Stomach (tissue), 9 donors: ENCODE data around the gene C3orf70. TPM values are rescaled to one million over a fixed set of nuclear protein-coding genes. Genes with fewer than 3 reads are reported as not detected.
A peak's percentile ranks its signal among the peaks of the same experiment; 100 is the strongest.

Experiments
- DNase-seq, 2 donors: peaks; one replicate each; pipeline versions ENCODE4 v3.0.0 to v3.0.0-alpha.2; 2013 to 2019
- H3K27ac ChIP-seq, 5 donors: fragments of 200-600 bp in 4 of 5; sonication (generic) in 4 of 5; one replicate each; pipeline ENCODE4 v1.5.1; 2013 to 2019; ENCODE audit warnings: mild to moderate bottlenecking in 1 of 5, moderate library complexity in 1 of 5
- H3K27me3 ChIP-seq, 3 donors: fragments of 200-600 bp; sonication (generic); one replicate each; pipeline ENCODE4 v1.5.1; 2017 to 2019; ENCODE audit warnings: mixed run types in 1 of 3
- H3K36me3 ChIP-seq, 4 donors: fragments of 200-600 bp; sonication (generic); 1 replicate in 3 of 4; 2 replicates in 1 of 4; pipeline ENCODE4 v1.5.1; 2016 to 2019
- H3K4me1 ChIP-seq, 4 donors: fragments of 200-600 bp; sonication (generic); one replicate each; pipeline ENCODE4 v1.5.1; 2016 to 2019
- H3K4me3 ChIP-seq, 4 donors: fragments of 200-600 bp; sonication (generic) in 3 of 4; one replicate each; pipeline ENCODE4 v1.5.1; 2016 to 2019; ENCODE audit warnings: mild to moderate bottlenecking in 1 of 4
- H3K9me3 ChIP-seq, 4 donors: fragments of 200-600 bp; sonication (generic); one replicate each; pipeline ENCODE4 v1.5.1; 2016 to 2019
- CTCF ChIP-seq, 7 experiments: fragments of 450-650 bp in 4 of 7; fragments of 200-600 bp in 3 of 7; sonication (generic) in 3 of 7; IDR thresholded peaks; one replicate each; pipeline ENCODE4 v1.5.1; 2016 to 2019; ENCODE audit warnings: antibody characterized with exemption in 7 of 7, control low read depth in 2 of 7, mild to moderate bottlenecking in 1 of 7
- EP300 ChIP-seq: sonication (generic); formaldehyde crosslinking; IDR thresholded peaks from one replicate; pipeline ENCODE4 v1.6.1; 2017; ENCODE audit warnings: antibody characterized with exemption
- POLR2A ChIP-seq, 4 donors: fragments of 450-650 bp; IDR thresholded peaks; one replicate each; pipeline ENCODE4 v1.6.1; 2016; ENCODE audit warnings: antibody characterized with exemption in 4 of 4, control low read depth in 2 of 4, mild to moderate bottlenecking in 1 of 4, moderate library complexity in 1 of 4
- POLR2AphosphoS5 ChIP-seq, 3 donors: sonication (generic); formaldehyde crosslinking; IDR thresholded peaks; one replicate each; pipeline ENCODE4 v1.6.1; 2016; ENCODE audit warnings: antibody characterized with exemption in 3 of 3
- WGBS, 5 donors: extraction: QIAGEN DNeasy Blood & Tissue Kit in 3 of 5; methylation state at CpG; one replicate each; pipeline versions ENCODE4 v1.1.5 to v1.1.7; 2013 to 2018; 5-methylcytosine and 5-hydroxymethylcytosine counted together
- intact Hi-C: fragments of 100-400 bp; cut with DNase I; formaldehyde crosslinking; loops from one replicate; pipeline ENCODE4 v1.15.1; 2023; ENCODE audit warnings: low total_unique reads
- polyA plus RNA-seq, 3 donors: library from polyadenylated mRNA; stranded (reverse); fragments of 200-250 nt; gene quantifications; one replicate each; pipeline ENCODE4 v1.2.3, GENCODE V29; 2013
- total RNA-seq, 5 donors: library from RNA; depleted of rRNA; stranded (reverse); fragments of >200 nt; gene quantifications; one replicate each; pipeline versions ENCODE4 v1.1.0 to v1.2.3, GENCODE V29; 2014 to 2016
- donor health status: healthy with polysubstance abuse.
- donor health status: Bipolar disorder and iron deficiency.
- donor health status: healthy.

The C3orf70 gene
- total and polyA plus RNA-seq, 8 donors = 0.92 to 33.5 (median 6.6) TPM

GRCh38 chr3:185049710-185050109, 103.2 kb downstream of the C3orf70 start:
- 93 to 96% (median 94%) methylated on average over 4 of the region's 4 CpGs for WGBS, 5 donors
- no peaks in the 10 kb centered on the region for H3K27me3 ChIP-seq
- no peak overlapping the region for H3K27ac ChIP-seq
- intact Hi-C loops = no loop called here
- no peak for TF ChIP-seq POLR2A (IDR thresholded peaks at IDR 0.05)
- TF ChIP-seq POLR2AphosphoS5 (IDR thresholded peaks at IDR 0.05) = no peak
- TF ChIP-seq CTCF (IDR thresholded peaks at IDR 0.05) = no peak
- TF ChIP-seq EP300 = no peak
- H3K9me3 ChIP-seq = no peaks in the 10 kb centered on the region
- peaks cover 54 to 76% (median 72%) of the 10 kb centered on the region in 4 donors for H3K36me3 ChIP-seq
- peaks cover 0 to 9% (median 4%) of the 10 kb centered on the region in 4 donors for H3K4me1 ChIP-seq
- no peak overlapping the region for H3K4me3 ChIP-seq
- DNase-seq = no peak

- no peak for DNase-seq
These were observed 106.3 kb downstream of the C3orf70 start for GRCh38 chr3:185046603-185047002.

GRCh38 chr3:185046164-185046515, 106.7 kb downstream of the C3orf70 start:
- 18 to 65% (median 44%) methylated on average over 1 of the region's 1 CpG for WGBS, 5 donors
- Histone ChIP-seq H3K27ac (peak overlapping the region in 3 of 5 donors; percentile 4 to 46 (median 16)), H3K27me3 (no peaks in the 10 kb centered on the region), H3K36me3 (peaks cover 33 to 48% (median 44%) of the 10 kb centered on the region in 4 donors), H3K4me3 (no peak overlapping the region), H3K9me3 (no peaks in the 10 kb centered on the region), H3K4me1 (peaks cover 0 to 9% (median 4%) of the 10 kb centered on the region in 4 donors)
- intact Hi-C loops = no loop called here
- TF ChIP-seq CTCF (IDR thresholded peaks at IDR 0.05) = no peak
- TF ChIP-seq EP300 = no peak
- no peak for TF ChIP-seq POLR2AphosphoS5 (IDR thresholded peaks at IDR 0.05)
- TF ChIP-seq POLR2A (IDR thresholded peaks at IDR 0.05) = no peak
- no peak for DNase-seq

More at GRCh38 chr3:185046603-185047002, 106.3 kb downstream of the C3orf70 start:
- no peak overlapping the region for H3K27ac ChIP-seq
- intact Hi-C loops = no loop called here
- H3K27me3 ChIP-seq = no peaks in the 10 kb centered on the region
- H3K4me3 ChIP-seq = no peak overlapping the region
- TF ChIP-seq POLR2AphosphoS5 (IDR thresholded peaks at IDR 0.05) (no peak), POLR2A (IDR thresholded peaks at IDR 0.05) (no peak), CTCF (IDR thresholded peaks at IDR 0.05) (no peak), EP300 (no peak)
- H3K36me3 ChIP-seq = peaks cover 36 to 52% (median 49%) of the 10 kb centered on the region in 4 donors
- H3K9me3 ChIP-seq = no peaks in the 10 kb centered on the region
- H3K4me1 ChIP-seq = peaks cover 0 to 9% (median 4%) of the 10 kb centered on the region in 4 donors
- WGBS, 5 donors = 69 to 87% (median 82%) methylated on average over 4 of the region's 4 CpGs

GRCh38 chr3:185042312-185043050, 110.4 kb downstream of the C3orf70 start:
- no peak for DNase-seq
- TF ChIP-seq CTCF (IDR thresholded peaks at IDR 0.05) (no peak), EP300 (no peak), POLR2A (IDR thresholded peaks at IDR 0.05) (no peak), POLR2AphosphoS5 (IDR thresholded peaks at IDR 0.05) (no peak)
- H3K27me3 ChIP-seq = no peaks in the 10 kb centered on the region
- intact Hi-C loops = no loop called here
- H3K4me3 ChIP-seq = no peak overlapping the region
- H3K9me3 ChIP-seq = no peaks in the 10 kb centered on the region
- no peak overlapping the region for H3K27ac ChIP-seq
- 76 to 83% (median 77%) methylated on average over 7 of the region's 7 CpGs for WGBS, 5 donors
- peaks cover 0 to 12% (median 11%) of the 10 kb centered on the region in 4 donors for H3K36me3 ChIP-seq
- peaks cover 0 to 9% (median 4%) of the 10 kb centered on the region in 4 donors for H3K4me1 ChIP-seq
